ENCODE measurements around the gene RHEB.

RHEB gene

DNA sequence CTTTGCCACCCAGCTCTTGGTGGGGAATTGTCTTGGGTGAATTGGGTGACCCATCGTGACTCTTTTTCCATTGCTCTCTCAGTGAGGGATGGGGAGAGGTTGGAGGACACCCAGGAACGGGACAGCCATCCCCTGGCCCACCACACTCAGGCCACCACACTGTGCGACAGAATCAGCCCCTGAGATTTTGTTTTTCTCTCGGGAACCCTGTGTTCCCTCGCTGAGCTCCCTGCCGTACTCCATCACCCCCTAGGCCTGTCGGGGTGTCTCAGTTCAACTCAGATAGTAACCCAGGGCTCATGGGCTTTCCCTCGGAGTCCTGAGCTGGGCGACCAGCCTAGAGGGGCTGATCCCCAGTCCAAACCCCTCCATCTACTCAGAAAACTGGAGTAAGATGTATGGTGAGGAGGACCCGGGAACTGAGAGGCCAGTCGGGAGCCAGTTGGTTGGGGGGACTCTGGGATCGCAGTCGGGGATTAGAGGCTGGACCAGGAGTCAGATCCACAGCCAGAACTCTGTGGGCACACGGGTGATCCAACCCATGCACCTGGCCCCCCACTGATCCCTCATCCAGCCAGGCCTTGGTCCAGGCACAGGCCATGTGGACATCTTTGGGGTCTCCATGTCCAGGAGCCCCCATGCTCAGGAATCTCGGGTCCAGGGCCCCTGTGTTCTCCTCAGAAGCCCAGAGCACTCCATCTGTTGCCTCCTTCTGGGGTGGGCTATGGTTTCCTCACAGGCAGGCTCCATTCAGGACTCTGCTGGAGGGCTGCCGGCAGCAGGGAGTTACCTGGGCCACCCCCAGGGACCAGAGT lies 89.1 kb downstream of the RHEB start:
- FAIRE-seq, result no peak

DNA sequence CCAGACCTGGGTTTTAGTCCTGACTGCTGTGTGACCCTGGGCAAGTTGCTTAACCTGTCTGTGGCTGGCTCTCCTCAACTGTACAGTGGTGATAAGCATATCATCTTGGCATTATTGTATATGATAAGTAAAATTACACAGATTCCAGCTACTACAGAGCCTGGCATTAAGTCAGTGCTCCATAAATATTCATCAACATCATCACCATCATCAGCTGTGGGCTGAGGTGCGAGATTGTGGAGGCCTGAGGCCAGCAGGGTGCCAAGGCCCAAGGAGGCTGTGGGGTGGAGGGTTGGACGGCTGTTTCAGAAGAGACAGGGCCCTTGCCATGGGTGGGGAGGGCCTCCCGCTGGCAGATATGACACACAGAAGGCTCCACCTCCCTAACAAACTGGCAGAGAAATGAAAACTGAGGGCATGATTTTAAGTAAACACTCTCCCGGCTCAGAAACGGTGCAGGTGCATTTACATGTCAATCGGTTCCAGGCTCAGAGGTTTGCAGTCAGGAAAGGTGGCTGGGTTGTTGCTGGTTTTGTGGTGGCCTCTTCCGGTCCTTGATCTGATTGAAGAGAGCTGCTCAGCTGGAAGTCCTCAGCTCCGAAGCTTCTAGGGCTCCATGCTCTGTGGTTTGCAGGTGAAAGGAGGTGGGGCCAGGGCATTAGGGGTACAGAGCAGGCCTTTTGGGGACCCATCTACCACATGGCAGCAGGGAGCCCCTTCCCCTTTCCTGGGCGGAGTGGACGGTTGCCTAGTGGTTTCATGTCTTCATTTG lies 89.9 kb downstream of the RHEB start:
- no peak for FAIRE-seq

DNA sequence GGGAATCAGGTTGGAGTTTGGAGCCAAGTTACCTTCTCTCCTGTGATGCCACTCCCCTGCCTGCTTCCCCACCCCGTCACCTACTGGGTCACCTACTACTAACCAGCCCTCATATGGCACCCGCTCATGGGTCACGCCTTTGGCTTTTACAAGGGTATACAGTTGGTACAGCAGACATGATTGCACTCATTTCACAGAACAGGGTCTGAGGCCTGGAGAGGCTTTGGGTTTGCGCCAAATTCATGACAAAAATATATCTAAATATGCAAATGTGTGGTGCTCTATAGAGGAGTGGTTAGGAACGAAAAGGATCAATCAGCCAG lies 90.5 kb downstream of the RHEB start:
- no peak for FAIRE-seq

DNA sequence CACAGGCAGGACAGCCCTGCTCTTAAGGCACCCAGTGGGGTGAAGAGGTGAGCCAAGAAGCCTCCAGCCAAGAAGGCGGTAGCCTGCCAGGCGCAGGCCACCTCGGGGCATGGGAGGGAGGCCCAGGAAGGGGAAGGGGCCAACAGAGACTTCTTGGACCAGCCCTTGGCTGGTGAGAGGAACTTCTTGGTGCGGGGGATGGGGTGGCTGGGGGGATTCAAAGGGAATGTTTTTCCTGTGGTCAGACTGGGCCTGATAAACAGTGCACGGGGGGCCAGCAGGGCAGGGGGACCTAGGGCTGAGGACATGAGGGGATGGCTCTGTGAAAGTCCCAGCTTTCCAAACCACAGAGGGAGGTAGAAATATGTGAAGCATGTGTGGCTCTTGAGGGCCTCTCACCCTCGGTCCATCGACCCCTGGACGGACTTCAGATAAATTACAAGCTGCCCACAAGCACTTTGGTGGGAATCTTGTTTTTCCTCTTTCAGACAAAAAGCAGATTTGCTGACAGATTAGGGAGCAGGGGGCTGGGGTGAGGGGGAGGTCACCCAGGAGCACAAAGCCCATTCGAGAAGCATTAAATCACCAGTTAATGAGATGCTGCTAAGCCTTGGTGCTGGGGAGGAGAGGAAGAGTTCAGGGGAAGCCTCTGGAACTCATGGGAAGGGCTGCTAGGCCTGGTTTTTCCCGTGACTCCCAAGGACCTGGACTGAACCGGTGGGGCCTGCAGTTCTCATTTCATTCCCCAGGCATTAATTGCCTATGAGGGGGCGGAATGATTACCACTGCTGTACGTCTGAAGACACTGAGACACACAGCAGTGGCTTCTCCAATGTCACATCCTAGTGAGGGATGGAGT lies 91.1 kb downstream of the RHEB start:
- FAIRE-seq, result peak; percentile 84

DNA sequence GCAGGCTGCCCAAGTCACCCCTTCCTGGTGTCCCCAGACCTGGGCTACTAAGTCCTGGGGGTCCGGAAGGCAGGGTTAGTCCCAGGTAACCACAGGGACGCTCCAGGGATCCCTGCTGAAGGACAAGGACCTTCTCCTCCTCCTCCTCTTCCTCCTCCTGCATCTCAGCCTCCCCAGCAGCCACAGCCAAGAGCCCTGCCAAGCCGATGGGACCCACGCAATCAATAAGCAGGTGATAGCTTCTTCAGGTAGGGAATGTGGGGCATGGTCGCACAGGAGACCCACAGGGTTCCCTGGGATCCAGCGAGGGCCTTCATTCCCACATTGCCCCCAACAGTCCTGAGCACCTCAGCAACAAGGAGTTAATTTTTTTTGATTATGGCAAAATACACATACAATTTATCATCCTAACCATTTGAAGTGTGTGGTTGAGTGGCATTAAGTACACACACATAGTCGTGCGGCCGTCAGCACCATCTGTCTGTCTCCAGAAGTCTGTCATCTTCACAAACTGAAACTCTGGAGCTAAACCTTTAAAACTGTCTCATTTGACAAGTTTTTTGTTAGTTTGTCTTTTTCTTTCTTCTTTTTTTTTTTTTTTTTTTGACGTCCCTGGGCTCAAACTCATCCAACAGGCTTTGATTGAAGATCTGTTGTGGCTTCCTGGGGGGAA lies 91.9 kb downstream of the RHEB start:
- FAIRE-seq, result peak; percentile 53

DNA sequence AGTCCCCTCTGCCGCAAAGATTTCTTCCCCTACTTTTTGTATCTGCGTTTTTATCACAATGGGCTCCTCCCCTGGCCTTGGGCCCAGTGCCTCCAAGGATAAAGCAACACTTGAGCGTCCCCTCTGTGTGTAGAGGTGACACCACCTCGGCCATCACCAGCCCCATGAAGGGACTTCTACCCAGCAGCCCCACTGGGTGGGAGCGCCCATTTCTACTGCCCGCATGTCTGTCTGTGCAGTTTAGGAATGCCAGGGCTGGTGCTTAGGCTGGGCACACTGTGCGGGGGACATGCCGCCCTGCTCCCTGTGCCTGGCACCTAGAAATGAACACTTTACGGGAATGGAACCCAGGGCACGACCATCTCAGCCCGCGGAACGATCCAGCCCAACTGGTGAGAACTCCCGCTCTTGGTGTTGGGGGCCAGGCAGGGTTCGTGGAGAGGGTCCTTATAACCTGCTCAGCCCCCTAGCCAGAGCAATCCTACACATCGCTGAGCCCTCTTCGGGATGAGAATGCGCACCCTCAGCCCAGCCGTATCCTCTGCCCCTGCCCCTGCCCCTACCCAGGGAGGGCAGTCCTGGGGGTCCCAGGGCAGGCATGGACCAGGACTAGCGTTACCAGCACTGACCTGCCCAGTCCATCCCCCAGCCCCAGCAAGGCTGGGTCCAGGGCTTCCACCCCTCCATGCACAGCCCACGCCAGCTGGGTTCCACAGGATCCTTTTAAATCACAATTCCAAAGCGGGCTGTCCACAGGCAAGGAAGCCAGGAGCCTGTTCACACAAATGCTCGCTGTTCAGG lies 92.6 kb downstream of the RHEB start:
- no peak for FAIRE-seq

DNA sequence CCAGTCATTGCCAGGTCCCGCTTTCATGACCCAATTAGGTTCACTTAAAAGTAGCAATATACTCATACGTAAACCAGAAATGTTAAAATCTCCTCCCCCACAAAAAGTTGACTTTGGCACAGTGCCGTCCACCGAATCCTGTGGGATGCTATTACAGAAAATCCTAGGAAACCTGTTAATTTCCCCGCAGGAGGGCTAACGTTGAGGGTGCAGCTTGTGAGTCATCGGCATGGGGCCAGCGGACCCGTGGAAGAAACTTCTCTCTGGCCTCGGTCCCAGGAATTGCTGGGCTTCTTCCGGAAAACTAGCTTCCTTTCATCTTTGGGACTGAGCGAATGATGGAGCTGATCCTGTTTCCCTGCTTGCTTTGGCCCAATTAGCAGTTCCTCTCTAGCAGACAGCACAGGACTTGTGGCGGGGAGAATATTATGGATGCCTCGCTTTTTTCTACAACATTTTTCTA lies 93.2 kb downstream of the RHEB start:
- peak; percentile 8 for FAIRE-seq

DNA sequence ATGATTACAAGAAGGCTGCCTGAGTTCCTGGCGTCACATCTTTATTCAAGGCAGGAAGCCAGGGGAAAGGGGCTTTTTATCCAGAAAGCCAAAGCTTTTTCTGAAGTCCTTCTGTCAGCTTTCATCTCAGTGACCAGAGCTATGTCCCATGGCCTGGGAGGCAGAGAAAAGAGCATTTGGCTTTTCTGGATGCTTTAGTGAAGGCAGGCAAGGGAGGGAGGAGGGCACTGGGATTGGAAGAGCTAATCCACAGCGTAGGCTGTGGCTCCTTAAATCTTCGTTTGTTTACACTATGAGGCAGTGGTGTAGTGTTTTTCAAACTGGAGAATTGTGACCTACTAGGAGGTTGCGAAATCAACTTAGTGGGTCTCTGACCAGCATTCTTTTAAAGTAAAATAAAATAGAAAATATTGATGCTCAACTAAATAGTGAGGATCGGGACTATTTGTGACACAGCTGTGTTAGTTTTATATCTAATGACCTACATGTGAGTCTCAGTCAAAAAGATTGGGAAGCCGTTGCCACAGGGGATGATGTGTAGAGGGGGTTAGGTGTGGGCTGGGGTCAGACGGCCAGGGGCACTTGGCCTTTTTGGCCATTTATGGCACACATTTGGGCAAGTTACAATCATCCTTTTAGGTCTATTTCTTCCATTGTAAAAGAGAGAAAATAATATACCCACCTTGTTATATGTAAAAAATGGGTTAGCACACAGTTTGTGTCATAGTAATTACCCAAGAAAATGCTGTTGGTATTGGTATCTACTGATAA lies 93.8 kb downstream of the RHEB start:
- FAIRE-seq, result peak; percentile 85

DNA sequence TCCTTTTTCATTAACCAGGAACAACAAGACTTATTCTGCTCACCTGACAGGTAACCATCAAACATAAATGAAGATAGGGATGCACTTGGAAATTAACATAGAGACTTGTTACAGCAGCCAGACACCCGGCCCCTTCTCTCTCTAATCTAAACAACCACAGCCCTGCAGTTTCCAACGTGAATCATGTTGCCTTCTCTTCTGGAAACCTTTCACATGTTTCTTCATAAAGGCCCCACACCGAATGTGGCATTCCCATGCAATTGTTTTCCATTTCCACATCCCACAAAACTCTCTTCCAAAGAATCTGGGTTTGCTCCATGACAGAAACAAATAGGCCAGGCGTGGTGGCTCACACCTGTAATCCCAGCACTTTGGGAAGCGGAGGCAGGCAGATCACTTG lies 94.9 kb downstream of the RHEB start:
- no peak for FAIRE-seq

DNA sequence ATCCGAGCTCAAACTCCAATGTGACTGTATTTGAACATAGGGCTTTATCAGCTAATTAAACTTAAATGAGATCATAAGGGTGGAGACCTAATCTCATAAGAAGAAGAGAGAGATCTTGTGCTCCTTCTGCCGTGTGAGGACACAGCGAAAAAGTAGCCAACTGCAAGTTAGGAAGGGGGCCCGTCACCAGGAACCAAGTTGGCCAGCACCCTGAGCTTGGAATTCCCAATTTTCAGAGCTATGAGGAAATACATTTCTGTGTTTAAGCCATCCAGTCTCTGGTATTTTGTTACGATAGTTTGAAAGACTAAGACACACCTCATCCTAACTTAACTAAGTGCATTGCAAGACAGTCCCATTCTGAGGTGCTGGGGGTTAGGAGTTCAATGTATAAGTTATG lies 95.8 kb downstream of the RHEB start:
- no peak for FAIRE-seq

DNA sequence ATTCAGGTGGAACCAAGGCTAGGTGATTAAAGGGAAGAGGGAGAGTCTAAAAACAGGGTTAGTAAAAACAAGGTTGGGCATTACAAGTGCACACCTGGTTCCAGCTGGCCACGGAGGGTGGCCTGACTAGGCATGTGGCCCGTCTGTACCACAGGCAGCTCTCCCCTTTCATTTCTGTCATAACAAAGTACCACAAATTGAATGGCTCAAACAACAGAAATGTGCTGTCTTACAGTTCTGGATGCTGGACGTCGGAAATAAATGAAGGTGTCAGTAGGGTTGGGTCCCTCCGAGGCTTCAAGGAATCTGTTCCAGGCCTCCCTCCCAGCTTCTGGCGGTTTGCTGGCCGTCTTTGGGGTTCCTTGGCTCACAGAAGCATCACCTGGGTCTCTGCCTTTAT lies 96.5 kb downstream of the RHEB start:
- no peak for FAIRE-seq

DNA sequence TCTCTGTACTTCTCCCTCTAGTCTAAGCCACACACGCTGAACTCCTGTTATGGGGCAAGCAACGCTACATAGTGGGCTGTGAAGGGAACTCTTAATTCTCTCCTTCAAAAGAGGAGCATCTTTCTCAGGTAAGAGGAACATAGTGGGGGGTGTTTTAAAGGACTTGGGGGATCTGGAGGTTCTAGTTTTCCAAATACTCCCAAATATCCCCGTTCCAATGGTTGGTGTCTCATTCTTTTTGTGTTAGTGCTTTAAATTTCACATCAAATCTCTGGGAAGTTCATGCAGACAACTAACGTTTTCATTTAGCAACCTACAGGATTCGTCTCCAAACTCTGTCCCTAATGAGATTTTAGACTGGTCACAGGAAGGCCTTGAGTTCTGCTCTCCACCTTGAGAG lies 97.5 kb downstream of the RHEB start:
- no peak for FAIRE-seq

DNA sequence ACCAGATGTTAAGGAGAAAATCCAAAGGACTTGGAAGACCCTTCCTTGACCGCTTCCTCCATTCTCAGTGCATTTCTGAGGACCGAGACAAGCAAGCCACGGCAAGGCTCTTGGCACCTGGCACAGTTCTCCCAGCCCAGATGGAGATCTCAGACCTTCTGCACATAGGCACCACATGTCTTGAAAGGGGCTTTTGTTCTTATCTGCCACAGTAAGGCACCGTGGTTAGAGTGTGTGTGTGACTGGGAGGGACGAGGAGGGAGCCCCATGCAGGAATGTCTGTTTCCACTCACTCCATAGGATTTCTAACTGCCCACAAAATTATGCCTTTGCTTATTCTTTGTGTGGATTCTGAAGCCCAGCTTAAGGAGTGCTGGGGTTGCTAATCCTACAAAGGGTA lies 99.6 kb downstream of the RHEB start:
- FAIRE-seq, result no peak

DNA sequence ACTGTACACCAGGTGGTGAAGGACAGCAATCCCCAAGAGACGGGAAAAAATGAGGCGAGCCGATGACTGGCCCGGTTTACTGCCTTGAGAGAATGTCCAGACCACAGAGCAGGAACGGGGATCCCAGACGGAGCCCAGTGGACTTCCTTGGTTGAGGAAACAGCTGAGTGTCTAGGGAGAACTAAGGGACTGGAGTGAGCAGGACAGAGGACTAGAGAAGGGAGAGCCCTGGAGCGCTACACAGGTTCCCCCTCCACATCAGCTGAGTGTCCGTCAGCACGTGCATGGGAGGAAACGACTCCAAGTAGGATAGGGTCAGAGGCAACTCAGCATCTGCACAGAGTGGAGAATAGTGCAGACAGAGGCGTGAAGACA lies 102.8 kb downstream of the RHEB start:
- FAIRE-seq, result no peak

DNA sequence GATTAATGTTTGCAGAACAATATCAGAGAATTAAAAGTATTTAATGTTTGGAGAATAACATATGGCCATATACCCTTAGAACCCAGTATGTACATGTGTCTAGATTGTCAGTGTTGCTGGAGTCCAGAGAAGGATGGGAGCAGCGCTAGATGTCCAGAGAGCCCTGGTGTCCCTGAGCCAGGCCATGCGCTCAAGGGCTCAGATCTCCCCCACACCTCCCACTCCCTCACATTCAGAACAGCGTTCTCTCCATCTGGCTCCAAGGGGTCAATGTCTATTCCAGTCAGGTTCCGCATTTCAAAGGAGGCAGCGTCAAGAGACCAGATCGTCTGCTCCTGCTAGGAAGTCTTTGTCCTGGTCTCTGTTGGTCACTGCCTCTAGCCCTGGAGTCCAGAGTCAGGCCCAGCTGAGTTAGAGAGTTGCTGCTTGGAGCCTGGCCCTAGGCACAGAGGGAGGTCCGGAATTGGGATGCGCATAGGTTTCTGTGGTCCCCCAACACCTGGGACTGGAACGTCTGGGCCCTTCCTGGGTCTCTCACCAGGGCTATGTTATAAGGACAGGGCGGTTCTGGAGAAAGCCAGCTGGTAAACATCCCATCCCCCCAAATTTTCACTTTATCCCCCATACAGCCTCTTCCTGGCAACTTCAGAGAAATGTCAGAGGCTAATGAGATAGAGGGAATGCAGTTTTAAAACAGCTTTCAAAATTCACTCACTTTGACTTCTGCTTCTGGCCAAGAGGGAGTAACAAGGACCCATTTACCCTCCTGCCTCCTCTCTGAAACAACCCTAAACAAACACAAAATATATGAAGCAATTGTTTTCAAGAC lies 103.4 kb downstream of the RHEB start:
- no peak for FAIRE-seq

Data from endometrium (tissue), 2 donors.